ENCODE data around the gene BCL3. TPM values are rescaled to one million over a fixed set of nuclear protein-coding genes. Genes with fewer than 3 reads are reported as not detected.

BCL3 gene
- total and polyA plus RNA-seq, 2 of the 13 experiments (the other 11 are each of a cell fraction or from before 2014, with no cell fraction given), result 2.3 to 4.0 TPM

DNA sequence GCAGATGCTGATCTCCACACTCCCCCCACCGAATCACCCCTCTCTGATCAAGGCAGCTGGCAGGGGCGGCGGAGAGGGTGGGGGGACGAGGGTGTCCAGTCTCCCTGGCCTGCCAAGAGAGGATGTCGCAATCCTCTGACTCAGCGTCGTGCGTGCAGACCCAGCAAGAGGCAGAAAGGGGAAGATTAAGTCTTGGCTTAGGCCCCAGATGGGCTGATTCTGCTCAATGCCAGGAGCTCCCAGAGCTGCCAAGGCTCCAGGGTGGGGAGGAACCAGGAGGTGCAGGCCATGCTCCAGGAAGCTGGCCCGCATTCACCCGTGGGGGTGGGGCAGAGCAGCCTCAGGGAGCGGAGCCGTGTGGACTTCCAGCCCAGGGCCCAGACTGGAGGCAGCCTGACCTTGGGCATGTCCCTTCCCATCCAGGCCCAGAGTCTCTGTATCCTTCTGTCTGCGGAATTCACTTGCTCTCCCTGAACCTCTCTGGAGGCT, 6.6 kb upstream of the BCL3 start (continued):
- TF ChIP-seq, protein P1, sequence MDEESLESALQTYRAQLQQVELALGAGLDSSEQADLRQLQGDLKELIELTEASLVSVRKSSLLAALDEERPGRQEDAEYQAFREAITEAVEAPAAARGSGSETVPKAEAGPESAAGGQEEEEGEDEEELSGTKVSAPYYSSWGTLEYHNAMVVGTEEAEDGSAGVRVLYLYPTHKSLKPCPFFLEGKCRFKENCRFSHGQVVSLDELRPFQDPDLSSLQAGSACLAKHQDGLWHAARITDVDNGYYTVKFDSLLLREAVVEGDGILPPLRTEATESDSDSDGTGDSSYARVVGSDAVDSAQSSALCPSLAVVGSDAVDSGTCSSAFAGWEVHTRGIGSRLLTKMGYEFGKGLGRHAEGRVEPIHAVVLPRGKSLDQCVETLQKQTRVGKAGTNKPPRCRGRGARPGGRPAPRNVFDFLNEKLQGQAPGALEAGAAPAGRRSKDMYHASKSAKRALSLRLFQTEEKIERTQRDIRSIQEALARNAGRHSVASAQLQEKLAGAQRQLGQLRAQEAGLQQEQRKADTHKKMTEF (CRISPR knock-in tag; IDR thresholded peaks at IDR 0.05), result peak; percentile 74; the same call in 1 of the 2 replicates
- TF ChIP-seq ZKSCAN5 (CRISPR knock-in tag; IDR thresholded peaks at IDR 0.05) (no peak), YEATS2 (CRISPR knock-in tag; IDR thresholded peaks at IDR 0.05; ENCODE audit: borderline replicate concordance) (peak; percentile 22; the same call in 1 of the 2 replicates), KDM3A (CRISPR knock-in tag; IDR thresholded peaks at IDR 0.05; ENCODE audit: low read depth) (peak; percentile 57; the same call in 1 of the 2 replicates), ZFP37 (CRISPR knock-in tag; IDR thresholded peaks at IDR 0.05; ENCODE audit: borderline replicate concordance) (no peak), ETV6 (CRISPR knock-in tag; conservative IDR thresholded peaks at IDR 0.05) (no peak), ZFX (CRISPR knock-in tag; IDR thresholded peaks at IDR 0.05; ENCODE audit: low read depth) (peak; percentile 89), NR2C2 (CRISPR knock-in tag; IDR thresholded peaks at IDR 0.05; ENCODE audit: borderline replicate concordance) (0 out of 2 replicates have a peak, but pooled peaks have one; percentile 38), ZMYM4 (CRISPR knock-in tag; IDR thresholded peaks at IDR 0.05) (0 out of 2 replicates have a peak, but pooled peaks have one; percentile 16), WIZ (CRISPR knock-in tag; IDR thresholded peaks at IDR 0.05) (no peak), ZNF329 (CRISPR knock-in tag; IDR thresholded peaks at IDR 0.05; ENCODE audit: low read depth) (no peak), MED1 (CRISPR knock-in tag; IDR thresholded peaks at IDR 0.05) (peak; percentile 31), CEBPB (IDR thresholded peaks at IDR 0.05; ENCODE audit: borderline replicate concordance, low read depth, low read length) (peak; percentile 98), ZNF350 (CRISPR knock-in tag; IDR thresholded peaks at IDR 0.05; ENCODE audit: borderline replicate concordance, low read depth) (no peak), RBFOX2 (IDR thresholded peaks at IDR 0.05; ENCODE audit: low read depth, low read length) (peak; percentile 39; the same call in 1 of the 2 replicates), ARNT2 (CRISPR knock-in tag; IDR thresholded peaks at IDR 0.05; ENCODE audit: low read depth) (0 out of 2 replicates have a peak, but pooled peaks have one; percentile 36), ZNF136 (CRISPR knock-in tag; IDR thresholded peaks at IDR 0.05; ENCODE audit: low read depth) (no peak), HDAC2 (CRISPR knock-in tag; IDR thresholded peaks at IDR 0.05) (peak; percentile 66; the same call in 1 of the 2 replicates), RXRB (CRISPR knock-in tag; IDR thresholded peaks at IDR 0.05; ENCODE audit: borderline replicate concordance) (peak; percentile 59), ZNF598 (CRISPR knock-in tag; IDR thresholded peaks at IDR 0.05; ENCODE audit: borderline replicate concordance) (no peak; the same call in 1 of the 2 replicates)
- TF ChIP-seq, protein P2, sequence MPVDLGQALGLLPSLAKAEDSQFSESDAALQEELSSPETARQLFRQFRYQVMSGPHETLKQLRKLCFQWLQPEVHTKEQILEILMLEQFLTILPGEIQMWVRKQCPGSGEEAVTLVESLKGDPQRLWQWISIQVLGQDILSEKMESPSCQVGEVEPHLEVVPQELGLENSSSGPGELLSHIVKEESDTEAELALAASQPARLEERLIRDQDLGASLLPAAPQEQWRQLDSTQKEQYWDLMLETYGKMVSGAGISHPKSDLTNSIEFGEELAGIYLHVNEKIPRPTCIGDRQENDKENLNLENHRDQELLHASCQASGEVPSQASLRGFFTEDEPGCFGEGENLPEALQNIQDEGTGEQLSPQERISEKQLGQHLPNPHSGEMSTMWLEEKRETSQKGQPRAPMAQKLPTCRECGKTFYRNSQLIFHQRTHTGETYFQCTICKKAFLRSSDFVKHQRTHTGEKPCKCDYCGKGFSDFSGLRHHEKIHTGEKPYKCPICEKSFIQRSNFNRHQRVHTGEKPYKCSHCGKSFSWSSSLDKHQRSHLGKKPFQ (CRISPR knock-in tag; IDR thresholded peaks at IDR 0.05; ENCODE audit: insufficient replicate concordance), result no peak
- TF ChIP-seq, protein P3, sequence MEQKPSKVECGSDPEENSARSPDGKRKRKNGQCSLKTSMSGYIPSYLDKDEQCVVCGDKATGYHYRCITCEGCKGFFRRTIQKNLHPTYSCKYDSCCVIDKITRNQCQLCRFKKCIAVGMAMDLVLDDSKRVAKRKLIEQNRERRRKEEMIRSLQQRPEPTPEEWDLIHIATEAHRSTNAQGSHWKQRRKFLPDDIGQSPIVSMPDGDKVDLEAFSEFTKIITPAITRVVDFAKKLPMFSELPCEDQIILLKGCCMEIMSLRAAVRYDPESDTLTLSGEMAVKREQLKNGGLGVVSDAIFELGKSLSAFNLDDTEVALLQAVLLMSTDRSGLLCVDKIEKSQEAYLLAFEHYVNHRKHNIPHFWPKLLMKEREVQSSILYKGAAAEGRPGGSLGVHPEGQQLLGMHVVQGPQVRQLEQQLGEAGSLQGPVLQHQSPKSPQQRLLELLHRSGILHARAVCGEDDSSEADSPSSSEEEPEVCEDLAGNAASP (CRISPR knock-in tag; IDR thresholded peaks at IDR 0.05; ENCODE audit: borderline replicate concordance), result peak; percentile 82; the same call in 1 of the 2 replicates
- TF ChIP-seq, protein P4, sequence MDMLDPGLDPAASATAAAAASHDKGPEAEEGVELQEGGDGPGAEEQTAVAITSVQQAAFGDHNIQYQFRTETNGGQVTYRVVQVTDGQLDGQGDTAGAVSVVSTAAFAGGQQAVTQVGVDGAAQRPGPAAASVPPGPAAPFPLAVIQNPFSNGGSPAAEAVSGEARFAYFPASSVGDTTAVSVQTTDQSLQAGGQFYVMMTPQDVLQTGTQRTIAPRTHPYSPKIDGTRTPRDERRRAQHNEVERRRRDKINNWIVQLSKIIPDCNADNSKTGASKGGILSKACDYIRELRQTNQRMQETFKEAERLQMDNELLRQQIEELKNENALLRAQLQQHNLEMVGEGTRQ (IDR thresholded peaks at IDR 0.05; ENCODE audit: low read depth, low read length), result no peak
- TF ChIP-seq, protein P4 (CRISPR knock-in tag; IDR thresholded peaks at IDR 0.05; ENCODE audit: borderline replicate concordance), result no peak
